ENCODE data around the gene BRD2. TPM values are rescaled to one million over a fixed set of nuclear protein-coding genes. Genes with fewer than 3 reads are reported as not detected.
A peak's percentile ranks its signal among the peaks of the same experiment; 100 is the strongest.

The BRD2 gene
- total and polyA plus RNA-seq, 9 of the 15 experiments (the other 6 are each of a cell fraction or from before 2014, with no cell fraction given), result 19.0 to 252 (median 181) TPM

- TF ChIP-seq RB1 (IDR thresholded peaks at IDR 0.05; ENCODE audit: low read depth) (peak; percentile 88), PATZ1 (CRISPR knock-in tag; IDR thresholded peaks at IDR 0.05; ENCODE audit: borderline replicate concordance) (peak; percentile 17; the same call in 1 of the 2 replicates), EHMT2 (IDR thresholded peaks at IDR 0.05) (peak; percentile 81), CBFB (CRISPR knock-in tag; IDR thresholded peaks at IDR 0.05) (no peak; the same call in none of the 2 replicates), NFE2L1 (tag; IDR thresholded peaks at IDR 0.05; ENCODE audit: borderline replicate concordance, low read depth) (no peak), HMGN3 (IDR thresholded peaks at IDR 0.05; ENCODE audit: borderline replicate concordance, extremely low read depth, insufficient read length, low read depth, low read length) (peak; percentile 28), ZNF146 (CRISPR knock-in tag; IDR thresholded peaks at IDR 0.05; ENCODE audit: unreplicated experiment) (no peak), SREBF2 (CRISPR knock-in tag; IDR thresholded peaks at IDR 0.05) (peak; percentile 93; the same call in 1 of the 2 replicates), ZC3H4 (CRISPR knock-in tag; IDR thresholded peaks at IDR 0.05; ENCODE audit: borderline replicate concordance) (no peak), ARID3B (CRISPR knock-in tag; IDR thresholded peaks at IDR 0.05; ENCODE audit: borderline replicate concordance) (peak; percentile 54; the same call in 1 of the 2 replicates), TGIF2 (CRISPR knock-in tag; IDR thresholded peaks at IDR 0.05) (peak; percentile 80; the same call in 1 of the 2 replicates), ELF1 (tag; IDR thresholded peaks at IDR 0.05) (no peak), ZNF57 (CRISPR knock-in tag; IDR thresholded peaks at IDR 0.05) (no peak), ZNF395 (CRISPR knock-in tag; IDR thresholded peaks at IDR 0.05) (no peak), CBFA2T2 (conservative IDR thresholded peaks at IDR 0.05) (no peak), ZSCAN32 (CRISPR knock-in tag; IDR thresholded peaks at IDR 0.05) (peak; percentile 64), ZNF253 (CRISPR knock-in tag; conservative IDR thresholded peaks at IDR 0.05) (peak; percentile 66; the same call in 1 of the 2 replicates), C11orf30 (IDR thresholded peaks at IDR 0.05; ENCODE audit: low read depth) (no peak), MTA1 (IDR thresholded peaks at IDR 0.05; ENCODE audit: borderline replicate concordance) (peak; percentile 92), FOXA1 (IDR thresholded peaks at IDR 0.05; ENCODE audit: borderline replicate concordance) (no peak), STAT6 (CRISPR knock-in tag; IDR thresholded peaks at IDR 0.05) (0 out of 2 replicates have a peak, but pooled peaks have one; percentile 43)
These were observed 3.4 kb downstream of the BRD2 start (continued) for GRCh38 chr6:32971581-32972352.

Measured in K562 (cell line).